CD14-positive monocyte (primary cell): ENCODE results near the gene UBAP2L. TPM values are rescaled to one million over a fixed set of nuclear protein-coding genes. Genes with fewer than 3 reads are reported as not detected.
"Not testable (repeated sequence)": the region's sequence is repeated elsewhere in the genome, so short reads cannot be mapped to it uniquely, and the experiment has no call there.

Experiments
- DNase-seq, 3 donors: peaks; one replicate each; pipeline ENCODE4 v3.0.0-alpha.2; 2011 to 2022
- H2AFZ ChIP-seq: 2 replicates; pipeline ENCODE4 v1.6.0; 2012; ENCODE audit warnings: mild to moderate bottlenecking, low read depth, low read length, inconsistent platforms; ENCODE audit not compliant: insufficient read depth, poor library complexity, severe bottlenecking
- H3K27ac ChIP-seq, 2 donors: 1 replicate in 1 of 2; 2 replicates in 1 of 2; pipeline ENCODE4 v1.5.1; 2012 to 2013; ENCODE audit warnings: low read length in 2 of 2, control low read depth in 1 of 2, inconsistent platforms in 1 of 2, low read depth in 1 of 2, mild to moderate bottlenecking in 1 of 2
- H3K27me3 ChIP-seq, 2 donors: one replicate each; pipeline versions ENCODE4 v1.6.0 to v1.6.1; 2011 to 2013; ENCODE audit warnings: low read length in 2 of 2; ENCODE audit not compliant: control insufficient read depth in 2 of 2, insufficient read depth in 2 of 2
- H3K36me3 ChIP-seq, 2 donors: replicated peaks in 1 of 2; 1 replicate in 1 of 2; 2 replicates in 1 of 2; pipeline versions ENCODE4 v1.5.1 to v1.6.1; 2012 to 2013; ENCODE audit warnings: low read length in 2 of 2, control low read depth in 1 of 2, inconsistent platforms in 1 of 2, mild to moderate bottlenecking in 1 of 2; ENCODE audit not compliant: insufficient read depth in 2 of 2, control insufficient read depth in 1 of 2
- H3K4me1 ChIP-seq, 2 donors: 1 replicate in 1 of 2; 2 replicates in 1 of 2; pipeline versions ENCODE4 v1.5.1 to v1.6.1; 2012 to 2013; ENCODE audit warnings: low read length in 2 of 2, control low read depth in 1 of 2, inconsistent platforms in 1 of 2, mild to moderate bottlenecking in 1 of 2, moderate library complexity in 1 of 2; ENCODE audit not compliant: insufficient read depth in 2 of 2, control insufficient read depth in 1 of 2
- H3K4me2 ChIP-seq: replicated peaks from 2 replicates; pipeline ENCODE3; 2012; ENCODE audit warnings: low read length, moderate library complexity, mild to moderate bottlenecking; ENCODE audit not compliant: poor library complexity, severe bottlenecking; ENCODE audit errors: extremely low read depth
- H3K4me3 ChIP-seq, 3 experiments: fragments of 200-600 bp in 1 of 3; sonication (generic) in 1 of 3; replicated peaks in 1 of 3; 1 replicate in 2 of 3; 2 replicates in 1 of 3; pipeline ENCODE4 v1.5.1; 2011 to 2013; ENCODE audit warnings: low read length in 3 of 3, mild to moderate bottlenecking in 3 of 3, control low read depth in 2 of 3, low read depth in 2 of 3, inconsistent platforms in 1 of 3, moderate library complexity in 1 of 3
- H3K79me2 ChIP-seq: 2 replicates; pipeline ENCODE4 v1.6.0; 2012; ENCODE audit warnings: mild to moderate bottlenecking, control low read depth, inconsistent platforms, low read length, moderate library complexity; ENCODE audit not compliant: insufficient read depth
- H3K9ac ChIP-seq: 2 replicates; pipeline ENCODE4 v1.6.0; 2017; ENCODE audit warnings: low read length, mild to moderate bottlenecking; ENCODE audit not compliant: insufficient read depth, poor library complexity, severe bottlenecking
- H3K9me3 ChIP-seq, 2 donors: replicated peaks in 1 of 2; 1 replicate in 1 of 2; 2 replicates in 1 of 2; pipeline versions ENCODE4 v1.5.1 to v1.6.1; 2012 to 2013; ENCODE audit warnings: low read length in 2 of 2, control low read depth in 1 of 2; ENCODE audit not compliant: control insufficient read depth in 1 of 2, insufficient read depth in 1 of 2
- H4K20me1 ChIP-seq: 2 replicates; pipeline ENCODE4 v1.6.0; 2012; ENCODE audit warnings: mild to moderate bottlenecking, low read length, control low read depth, moderate library complexity; ENCODE audit not compliant: insufficient read depth
- H3K27ac Mint-ChIP-seq, 7 donors: one replicate each; pipeline ENCODE4 v1.8.0; 2020; ENCODE audit warnings: mild to moderate bottlenecking in 7 of 7, mixed read lengths in 7 of 7, moderate library complexity in 6 of 7, inconsistent platforms in 2 of 7
- H3K27me3 Mint-ChIP-seq, 3 donors: one replicate each; pipeline ENCODE4 v1.8.0; 2021 to 2022; ENCODE audit warnings: low read depth in 3 of 3, mild to moderate bottlenecking in 3 of 3, mixed read lengths in 3 of 3, moderate library complexity in 3 of 3, inconsistent platforms in 1 of 3
- H3K36me3 Mint-ChIP-seq, 2 donors: one replicate each; pipeline ENCODE4 v1.8.0; 2020; ENCODE audit warnings: mixed read lengths in 2 of 2, inconsistent platforms in 1 of 2, mild to moderate bottlenecking in 1 of 2
- H3K4me1 Mint-ChIP-seq: one replicate; pipeline ENCODE4 v1.8.0; 2020; ENCODE audit warnings: mild to moderate bottlenecking, mixed read lengths
- H3K4me3 Mint-ChIP-seq, 2 donors: one replicate each; pipeline ENCODE4 v1.8.0; 2020; ENCODE audit warnings: mild to moderate bottlenecking in 2 of 2, mixed read lengths in 2 of 2, moderate library complexity in 1 of 2
- H3K9me3 Mint-ChIP-seq, 7 donors: one replicate each; pipeline ENCODE4 v1.8.0; 2020 to 2022; ENCODE audit warnings: mixed read lengths in 7 of 7, mild to moderate bottlenecking in 6 of 7, moderate library complexity in 6 of 7, inconsistent platforms in 2 of 7
- WGBS: methylation state at CpG from one replicate; pipeline ENCODE4 v1.1.5; 2013; ENCODE audit warnings: missing lambda C conversion rate; ENCODE audit not compliant: insufficient coverage; 5-methylcytosine and 5-hydroxymethylcytosine counted together
- intact Hi-C, 2 donors: fragments of 100-400 bp; cut with micrococcal nuclease; formaldehyde crosslinking; loops; one replicate each; pipeline versions ENCODE4 v1.15.0 to v1.15.1; 2023
- polyA plus RNA-seq, 3 donors: library from polyadenylated mRNA; depleted of rRNA in 1 of 3; unstranded in 2 of 3; stranded (reverse) in 1 of 3; fragments of 300-500 nt in 2 of 3; fragments of >200 nt in 1 of 3; fragmentation: Illumina TruSeq in 2 of 3; gene quantifications; 1 replicate in 2 of 3; 2 replicates in 1 of 3; pipeline ENCODE4 v1.2.3, GENCODE V29; 2012 to 2021
- TF ChIP-seq, protein P1 (sequence below): fragments of 200-600 bp; IDR thresholded peaks from one replicate; pipeline ENCODE4 v1.8.0; 2022; ENCODE audit warnings: antibody characterized with exemption, mild to moderate bottlenecking

UBAP2L gene
- polyA plus RNA-seq, 3 donors, result 40.1 to 200 (median 46.8) TPM

DNA sequence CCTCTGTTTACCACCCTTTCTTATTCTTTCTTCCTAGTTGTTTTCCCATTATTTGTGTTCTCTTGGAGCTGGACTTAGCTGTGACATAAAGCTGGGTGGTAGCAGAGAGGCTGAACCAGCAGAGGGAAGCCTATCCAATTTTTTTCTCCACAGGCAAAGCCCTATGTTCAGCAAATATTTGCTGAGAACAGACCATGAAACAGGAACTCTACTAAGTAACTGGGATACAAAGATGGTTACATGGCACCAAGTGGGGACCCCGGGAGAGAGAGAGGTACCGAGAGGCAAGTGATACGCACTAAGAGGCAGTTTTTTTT lies 21.2 kb upstream of the UBAP2L start:
- Histone ChIP-seq H3K36me3 (no peaks in the 10 kb centered on the region), H3K4me2 (no peak overlapping the region), H2AFZ (peak overlapping the region; percentile 60), H3K27me3 (no peaks in the 10 kb centered on the region), H3K79me2 (no peaks in the 10 kb centered on the region), H3K4me3 (no peak overlapping the region), H3K4me1 (peaks cover under 1 to 10% of the 10 kb centered on the region in 2 donors), H3K9ac (no peak overlapping the region), H3K9me3 (no peaks in the 10 kb centered on the region), H3K27ac (no peak overlapping the region), H4K20me1 (no peaks in the 10 kb centered on the region)
- Mint-ChIP-seq H3K27me3 (peaks cover 0 to 1% (median 0%) of the 10 kb centered on the region in 3 donors), H3K9me3 (no peaks in the 10 kb centered on the region), H3K36me3 (no peaks in the 10 kb centered on the region), H3K27ac (no peak overlapping the region), H3K4me3 (no peak overlapping the region), H3K4me1 (peaks cover 7% of the 10 kb centered on the region)
- 90% methylated on average over 3 of the region's 3 CpGs for WGBS
- TF ChIP-seq, protein P1, sequence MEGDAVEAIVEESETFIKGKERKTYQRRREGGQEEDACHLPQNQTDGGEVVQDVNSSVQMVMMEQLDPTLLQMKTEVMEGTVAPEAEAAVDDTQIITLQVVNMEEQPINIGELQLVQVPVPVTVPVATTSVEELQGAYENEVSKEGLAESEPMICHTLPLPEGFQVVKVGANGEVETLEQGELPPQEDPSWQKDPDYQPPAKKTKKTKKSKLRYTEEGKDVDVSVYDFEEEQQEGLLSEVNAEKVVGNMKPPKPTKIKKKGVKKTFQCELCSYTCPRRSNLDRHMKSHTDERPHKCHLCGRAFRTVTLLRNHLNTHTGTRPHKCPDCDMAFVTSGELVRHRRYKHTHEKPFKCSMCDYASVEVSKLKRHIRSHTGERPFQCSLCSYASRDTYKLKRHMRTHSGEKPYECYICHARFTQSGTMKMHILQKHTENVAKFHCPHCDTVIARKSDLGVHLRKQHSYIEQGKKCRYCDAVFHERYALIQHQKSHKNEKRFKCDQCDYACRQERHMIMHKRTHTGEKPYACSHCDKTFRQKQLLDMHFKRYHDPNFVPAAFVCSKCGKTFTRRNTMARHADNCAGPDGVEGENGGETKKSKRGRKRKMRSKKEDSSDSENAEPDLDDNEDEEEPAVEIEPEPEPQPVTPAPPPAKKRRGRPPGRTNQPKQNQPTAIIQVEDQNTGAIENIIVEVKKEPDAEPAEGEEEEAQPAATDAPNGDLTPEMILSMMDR, result no peak
- DNase-seq, result no peak
- intact Hi-C loops, result loop anchor here in 1 of 2 donors (5.0 kb wide), 1 partner anchor 73 kb away; the partner anchor contains the start of gene HAX1

DNA sequence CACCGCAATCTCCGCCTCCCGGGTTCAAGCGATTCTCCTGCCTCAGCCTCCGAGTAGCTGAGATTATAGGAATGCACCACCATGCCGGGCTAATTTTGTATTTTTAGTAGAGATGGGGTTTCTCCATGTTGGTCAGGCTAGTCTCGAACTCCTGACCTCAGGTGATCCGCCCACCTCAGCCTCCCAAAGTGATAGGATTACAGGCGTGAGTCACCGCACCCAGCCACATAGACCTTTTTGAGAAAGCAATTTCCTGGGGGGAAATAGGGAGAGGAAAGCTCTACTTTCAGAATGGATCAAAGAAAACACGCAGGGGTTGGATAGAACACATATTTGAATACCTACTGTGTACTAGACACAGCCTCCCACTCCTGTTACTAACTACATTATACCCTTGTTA lies 15.0 kb upstream of the UBAP2L start:
- H3K4me1 ChIP-seq, DNase-seq, H3K79me2 ChIP-seq, H2AFZ ChIP-seq, intact Hi-C loops, H3K4me1 Mint-ChIP-seq, H3K9me3 Mint-ChIP-seq, H3K9me3 ChIP-seq, H3K27me3 Mint-ChIP-seq, H3K9ac ChIP-seq, H3K4me3 ChIP-seq, H3K27ac ChIP-seq, H3K27me3 ChIP-seq, H3K4me2 ChIP-seq: not testable (repeated sequence)
- no CpG with 5 or more reads among the region's 11 CpGs for WGBS
- Histone ChIP-seq H4K20me1 (peaks cover 19% of the 10 kb centered on the region), H3K36me3 (peaks cover 48 to 57% of the 10 kb centered on the region in 2 donors)
- Mint-ChIP-seq H3K4me3 (peak overlapping the region in 1 of 2 donors; percentile 51), H3K27ac (peak overlapping the region in 4 of 7 donors; percentile 58 to 77 (median 68)), H3K36me3 (peaks cover 44 to 57% of the 10 kb centered on the region in 2 donors)
